H1 (cell line): ENCODE data around the gene RRN3. TPM values are rescaled to one million over a fixed set of nuclear protein-coding genes. Genes with fewer than 3 reads are reported as not detected.

Source experiments
- CTCF ChIA-PET: fragments of 300-600 bp; sonication (Branson Sonifier 250); formaldehyde crosslinking; loops from one replicate; lab custom pipeline; 2021; ENCODE audit not compliant: partially characterized antibody; lab: Charles Lee
- POLR2A ChIA-PET: fragments of 300-600 bp; sonication (Branson Sonifier 250); formaldehyde crosslinking; loops from one replicate; lab custom pipeline; 2021; ENCODE audit warnings: inconsistent platforms; ENCODE audit not compliant: partially characterized antibody; lab: Charles Lee
- DNase-seq, 2 experiments: peaks; one replicate each; pipeline versions ENCODE4 v3.0.0 to v3.0.0-alpha.2; 2010 to 2022; ENCODE audit warnings: low spot score in 2 of 2, low read depth in 1 of 2, mixed read lengths in 1 of 2
- FAIRE-seq: peaks from 2 replicates; lab custom pipeline; 2011; peaks lifted over from hg19 to GRCh38; lab: Jason Lieb, UNC
- H2AFZ ChIP-seq: 2 replicates; pipeline ENCODE4 v1.8.1; 2012; ENCODE audit warnings: low read length, inconsistent platforms
- H2AK5ac ChIP-seq: 2 replicates; pipeline ENCODE4 v1.6.1; 2013; ENCODE audit warnings: low read depth, low read length
- H2BK120ac ChIP-seq: replicated peaks from 2 replicates; pipeline ENCODE3; 2013; ENCODE audit warnings: low read depth, low read length, inconsistent platforms
- H2BK12ac ChIP-seq: 2 replicates; pipeline ENCODE4 v1.6.1; 2013; ENCODE audit warnings: low read depth, low read length
- H2BK15ac ChIP-seq: 2 replicates; pipeline ENCODE4 v1.6.1; 2013; ENCODE audit warnings: low read length
- H2BK20ac ChIP-seq: 2 replicates; pipeline ENCODE4 v1.6.1; 2013; ENCODE audit warnings: low read length
- H2BK5ac ChIP-seq: 2 replicates; pipeline ENCODE4 v1.6.1; 2013; ENCODE audit warnings: low read depth, low read length
- H3K14ac ChIP-seq: 2 replicates; pipeline ENCODE4 v1.6.1; 2013; ENCODE audit warnings: inconsistent platforms; ENCODE audit not compliant: insufficient read length
- H3K18ac ChIP-seq: 2 replicates; pipeline ENCODE4 v1.6.1; 2013; ENCODE audit warnings: low read length; ENCODE audit errors: extremely low read depth
- H3K23ac ChIP-seq: 2 replicates; pipeline ENCODE4 v1.6.1; 2013; ENCODE audit warnings: inconsistent platforms; ENCODE audit not compliant: insufficient read length
- H3K23me2 ChIP-seq: 2 replicates; pipeline ENCODE4 v1.6.1; 2013; ENCODE audit warnings: low read depth, low read length
- H3K27ac ChIP-seq: 2 replicates; pipeline ENCODE4 v1.6.1; 2011; ENCODE audit warnings: low read depth, low read length, inconsistent platforms
- H3K27me3 ChIP-seq, 4 experiments: replicated peaks in 1 of 4; 1 replicate in 1 of 4; 2 replicates in 3 of 4; pipeline versions ENCODE4 v1.6.1 to v1.8.1; 2011 to 2013; ENCODE audit warnings: low read length in 3 of 4, mild to moderate bottlenecking in 3 of 4, inconsistent platforms in 2 of 4, mixed read lengths in 2 of 4, moderate library complexity in 1 of 4; ENCODE audit not compliant: control insufficient read depth in 3 of 4, insufficient read depth in 3 of 4; ENCODE audit errors: extremely low read depth in 1 of 4
- H3K36me3 ChIP-seq, 4 experiments: 2 replicates each; pipeline versions ENCODE4 v1.6.1 to v1.8.1; 2011 to 2013; ENCODE audit warnings: mild to moderate bottlenecking in 4 of 4, low read length in 3 of 4, moderate library complexity in 2 of 4, control low read depth in 1 of 4, inconsistent platforms in 1 of 4; ENCODE audit not compliant: insufficient read depth in 4 of 4, control insufficient read depth in 2 of 4
- H3K4ac ChIP-seq: replicated peaks from 2 replicates; pipeline ENCODE3; 2013; ENCODE audit warnings: low read length, low read depth, mixed read lengths, inconsistent platforms; ENCODE audit not compliant: insufficient read length
- H3K4me1 ChIP-seq, 4 experiments: replicated peaks in 1 of 4; 1 replicate in 1 of 4; 2 replicates in 3 of 4; pipeline versions ENCODE4 v1.6.1 to v1.8.1; 2011 to 2013; ENCODE audit warnings: low read length in 3 of 4, inconsistent platforms in 2 of 4, mixed read lengths in 1 of 4; ENCODE audit not compliant: insufficient read depth in 4 of 4, control insufficient read depth in 3 of 4
- H3K4me2 ChIP-seq, 2 experiments: 2 replicates each; pipeline versions ENCODE4 v1.6.1 to v1.8.1; 2011 to 2013; ENCODE audit warnings: low read depth in 2 of 2, low read length in 2 of 2, control low read depth in 1 of 2, inconsistent platforms in 1 of 2, mild to moderate bottlenecking in 1 of 2; ENCODE audit not compliant: insufficient read depth in 1 of 2
- H3K4me3 ChIP-seq, 4 experiments: fragments of 200-600, 300-600 bp in 1 of 4; sonication (generic), shearing (Covaris generic), sonication (Bioruptor Twin) in 1 of 4; 2 replicates each; pipeline versions ENCODE4 v1.5.1 to v1.8.1; 2011 to 2016; ENCODE audit warnings: low read length in 4 of 4, low read depth in 3 of 4, control low read depth in 2 of 4, inconsistent platforms in 2 of 4, mild to moderate bottlenecking in 2 of 4, mixed read lengths in 1 of 4, moderate library complexity in 1 of 4; ENCODE audit not compliant: insufficient read depth in 2 of 4; ENCODE audit errors: extremely low read depth in 1 of 4
- H3K56ac ChIP-seq: replicated peaks from 2 replicates; pipeline ENCODE3; 2013; ENCODE audit warnings: low read depth, mild to moderate bottlenecking, mixed read lengths, low read length, inconsistent platforms; ENCODE audit not compliant: insufficient read length
- H3K79me1 ChIP-seq: 2 replicates; pipeline ENCODE4 v1.6.1; 2013; ENCODE audit warnings: low read depth, low read length, control low read depth
- H3K79me2 ChIP-seq, 2 experiments: 2 replicates each; pipeline versions ENCODE4 v1.6.1 to v1.8.1; 2012 to 2013; ENCODE audit warnings: low read length in 2 of 2, mild to moderate bottlenecking in 2 of 2, inconsistent platforms in 1 of 2; ENCODE audit not compliant: insufficient read depth in 2 of 2, control insufficient read depth in 1 of 2
- H3K9ac ChIP-seq, 4 experiments: replicated peaks in 1 of 4; 1 replicate in 1 of 4; 2 replicates in 3 of 4; pipeline versions ENCODE4 v1.6.1 to v1.8.1; 2011 to 2013; ENCODE audit warnings: low read depth in 3 of 4, low read length in 3 of 4, control low read depth in 2 of 4, mild to moderate bottlenecking in 2 of 4, moderate library complexity in 2 of 4, inconsistent platforms in 1 of 4; ENCODE audit errors: extremely low read depth in 1 of 4
- H3K9me3 ChIP-seq, 2 experiments: 2 replicates each; pipeline versions ENCODE4 v1.6.1 to v1.8.1; 2012 to 2013; ENCODE audit warnings: mild to moderate bottlenecking in 2 of 2, moderate library complexity in 2 of 2, control low read depth in 1 of 2, inconsistent platforms in 1 of 2, low read depth in 1 of 2, low read length in 1 of 2, mixed read lengths in 1 of 2; ENCODE audit not compliant: insufficient read depth in 2 of 2
- H4K20me1 ChIP-seq, 2 experiments: replicated peaks in 1 of 2; 2 replicates each; pipeline versions ENCODE3 to v1.8.1; 2011 to 2013; ENCODE audit warnings: inconsistent platforms in 2 of 2, low read length in 2 of 2, mild to moderate bottlenecking in 1 of 2; ENCODE audit not compliant: insufficient read depth in 2 of 2, control insufficient read depth in 1 of 2
- H4K5ac ChIP-seq: 2 replicates; pipeline ENCODE4 v1.6.1; 2013; ENCODE audit warnings: low read length, low read depth, mixed read lengths, inconsistent platforms; ENCODE audit not compliant: insufficient read length
- H4K8ac ChIP-seq: 2 replicates; pipeline ENCODE4 v1.8.0; 2013; ENCODE audit warnings: mild to moderate bottlenecking, moderate library complexity, low read length, inconsistent platforms; ENCODE audit not compliant: insufficient read depth; ENCODE audit errors: extremely low read depth
- H4K91ac ChIP-seq: replicated peaks from 2 replicates; pipeline ENCODE3; 2013; ENCODE audit warnings: low read length, mixed read lengths, inconsistent platforms; ENCODE audit not compliant: insufficient read length
- BRCA1 ChIP-seq: IDR thresholded peaks from 2 replicates; pipeline ENCODE4 v1.6.1; 2012; ENCODE audit warnings: low read depth, low read length, improper control_type of control experiment
- CBX5 ChIP-seq: fragments of 300-800, 300-1000 bp; sonication (generic); IDR thresholded peaks from 2 replicates; pipeline ENCODE4 v1.7.1; 2016; ENCODE audit warnings: antibody characterized with exemption, low read length, low read depth
- FOSL1 ChIP-seq: IDR thresholded peaks from 2 replicates; pipeline ENCODE4 v1.6.1; 2011; ENCODE audit warnings: mild to moderate bottlenecking, low read depth, low read length, moderate library complexity; ENCODE audit not compliant: insufficient read depth
- GABPA ChIP-seq: IDR thresholded peaks from 2 replicates; pipeline ENCODE4 v1.6.1; 2011; ENCODE audit warnings: mild to moderate bottlenecking, low read length, moderate library complexity, borderline replicate concordance; ENCODE audit not compliant: insufficient read depth
- RBBP5 ChIP-seq: IDR thresholded peaks from 2 replicates; pipeline ENCODE4 v1.7.1; 2012; ENCODE audit warnings: low read depth, mild to moderate bottlenecking, inconsistent platforms, low read length, moderate library complexity, borderline replicate concordance
- TEAD4 ChIP-seq: IDR thresholded peaks from 2 replicates; pipeline ENCODE4 v1.6.1; 2012; ENCODE audit warnings: low read depth, low read length, inconsistent platforms, mixed read lengths
- YY1 ChIP-seq: IDR thresholded peaks from 2 replicates; pipeline ENCODE4 v1.6.1; 2011; ENCODE audit warnings: low read depth, mild to moderate bottlenecking, low read length
- WGBS, 2 experiments: shearing (Covaris generic) in 1 of 2; methylation state at CpG; one replicate each; pipeline versions ENCODE4 v1.1.6 to v1.1.7; 2013 to 2015; ENCODE audit warnings: low lambda C conversion rate in 2 of 2, mixed read lengths in 2 of 2, inconsistent platforms in 1 of 2, low coverage in 1 of 2, missing lambda C conversion rate in 1 of 2; ENCODE audit not compliant: insufficient replicate concordance in 2 of 2, insufficient coverage in 1 of 2, insufficient read length in 1 of 2; ENCODE audit errors: extremely low coverage in 1 of 2, missing lambda C conversion rate in 1 of 2; 5-methylcytosine and 5-hydroxymethylcytosine counted together
- polyA plus RNA-seq, 7 experiments: library from polyadenylated mRNA; depleted of rRNA in 3 of 7; stranded (reverse) in 5 of 7; unstranded in 2 of 7; fragments of >200 nt in 5 of 7; fragments of 200-250 nt in 2 of 7; gene quantifications; 1 replicate in 5 of 7; 2 replicates in 1 of 7; 4 replicates in 1 of 7; pipeline versions ENCODE4 v1.2.1 to v1.2.3, GENCODE V29; 2011 to 2013; ENCODE audit warnings: missing spikeins in 2 of 7, mixed read lengths in 2 of 7
- total RNA-seq: library from RNA; stranded (reverse); fragmentation: NEBNext Ultra II Directional; extraction: Animal tissue kit (Norgen Biotek cat#: 25700); gene quantifications from 2 replicates; pipeline ENCODE4 v1.2.1, GENCODE V29; 2021

Gene RRN3
- total and polyA plus RNA-seq, 2 of the 8 experiments (the other 6 are each of a cell fraction or from before 2014, with no cell fraction given): 15.1 to 26.0 TPM

- 0 out of 2 replicates have a peak, but pooled peaks cover 7% of the 10 kb centered on the region for H3K79me1 ChIP-seq
- DNase-seq (no peak), FAIRE-seq (no peak)
- no peak overlapping the region for H2AK5ac ChIP-seq
- CTCF ChIA-PET: interaction anchor here (0.7 to 1.5 kb wide), 4 partner anchors 12 to 31 kb away, joined by 3 to 4 read pairs (median 4); no protein-coding TSS in a partner anchor
- H3K4ac ChIP-seq: no peak overlapping the region
- no peak overlapping the region for H2BK120ac ChIP-seq
- no peaks in the 10 kb centered on the region for H3K36me3 ChIP-seq
- no peaks in the 10 kb centered on the region; the same call in 1 of the 2 replicates for H3K23me2 ChIP-seq
- no peak overlapping the region for H3K14ac ChIP-seq
- H2BK15ac ChIP-seq: no peak overlapping the region
- TF ChIP-seq FOSL1 (no peak), TEAD4 (no peak), GABPA (no peak), CBX5 (no peak), BRCA1 (no peak), RBBP5 (no peak), YY1 (no peak)
- H2BK12ac ChIP-seq: no peak overlapping the region
- no peak overlapping the region for H4K8ac ChIP-seq
- POLR2A ChIA-PET: interaction anchor here (1.0 to 1.5 kb wide), 3 partner anchors 12 to 41 kb away, joined by 3 to 5 read pairs (median 3); partner anchors contain the start of gene RRN3
- H3K27ac ChIP-seq: no peak overlapping the region
- no peak overlapping the region for H4K5ac ChIP-seq
- no peaks in the 10 kb centered on the region for H3K9me3 ChIP-seq
- H3K4me2 ChIP-seq: no peak overlapping the region
- H3K23ac ChIP-seq: no peak overlapping the region
- H3K27me3 ChIP-seq: no peaks in the 10 kb centered on the region; a peak in 1 of 7 replicates
- H2BK20ac ChIP-seq: no peak overlapping the region
- H3K18ac ChIP-seq: no peak overlapping the region
- H4K91ac ChIP-seq: no peak overlapping the region
- H3K4me3 ChIP-seq: no peak overlapping the region
- peaks cover 0 to 5% of the 10 kb centered on the region in 2 experiments for H4K20me1 ChIP-seq
- no peak overlapping the region for H2BK5ac ChIP-seq
- peaks cover 0 to 24% of the 10 kb centered on the region in 2 experiments; a peak in 3 of 4 replicates for H3K79me2 ChIP-seq
- no peak overlapping the region for H3K9ac ChIP-seq
- H3K4me1 ChIP-seq: peaks cover 0 to 2% (median 0%) of the 10 kb centered on the region in 4 experiments; a peak in 2 of 7 replicates
- no peak overlapping the region for H3K56ac ChIP-seq
- no peak overlapping the region for H2AFZ ChIP-seq
- 88% methylated on average over 10 of the region's 10 CpGs; no CpG with 5 or more reads in 1 of the 2 experiments for WGBS, 2 experiments
Measured at GRCh38 chr16:15052747-15053476, 41.2 kb downstream of the RRN3 start.
